K562 (cell line): ENCODE data around the gene SEPTIN1. TPM values are rescaled to one million over a fixed set of nuclear protein-coding genes. Genes with fewer than 3 reads are reported as not detected.

Experiments
- ATF1 ChIP-seq, 2 experiments: fragments of 450-650 bp in 1 of 2; IDR thresholded peaks; 2 replicates each; pipeline ENCODE4 v1.6.1; 2016; ENCODE audit warnings: missing compliant biosample characterization in 1 of 2, missing genetic modification characterization in 1 of 2
- BCL6 ChIP-seq: fragments of 250-450 bp; sonication (Bioruptor Pico); IDR thresholded peaks from 2 replicates; pipeline ENCODE4 v1.4.0; 2020
- CTBP1 ChIP-seq: fragments of 450-650 bp; IDR thresholded peaks from 2 replicates; pipeline ENCODE4 v1.6.1; 2016; ENCODE audit warnings: borderline replicate concordance
- DIDO1 ChIP-seq: fragments of 450-650 bp; IDR thresholded peaks from 2 replicates; pipeline ENCODE4 v1.6.1; 2016; ENCODE audit warnings: low read depth, missing biosample characterization, missing genetic modification characterization
- EP400 ChIP-seq: fragments of 450-650 bp; IDR thresholded peaks from 2 replicates; pipeline ENCODE4 v1.6.1; 2017; ENCODE audit warnings: antibody characterized with exemption, mild to moderate bottlenecking, moderate library complexity
- GATAD2A ChIP-seq: fragments of 450-650 bp; IDR thresholded peaks from 2 replicates; pipeline ENCODE4 v1.6.1; 2017
- HNRNPK ChIP-seq: fragments of 200-400 bp; formaldehyde crosslinking; IDR thresholded peaks from one replicate; pipeline ENCODE4 v1.6.1; 2018; ENCODE audit warnings: mild to moderate bottlenecking, low read depth, low read length; ENCODE audit not compliant: poor library complexity, severe bottlenecking
- IRF1 ChIP-seq: sonication (generic); formaldehyde crosslinking; IDR thresholded peaks from 2 replicates; pipeline ENCODE4 v1.8.0; 2022; ENCODE audit warnings: missing genetic modification reagents, mild to moderate bottlenecking, borderline replicate concordance
- NCOA6 ChIP-seq: fragments of 450-650 bp; IDR thresholded peaks from 2 replicates; pipeline ENCODE4 v1.6.1; 2017; ENCODE audit warnings: mild to moderate bottlenecking
- PKNOX1 ChIP-seq: fragments of 450-650 bp; IDR thresholded peaks from 2 replicates; pipeline ENCODE4 v1.6.1; 2016
- UBTF ChIP-seq, 2 experiments: IDR thresholded peaks; 2 replicates each; pipeline ENCODE4 v1.6.1; 2012; ENCODE audit warnings: improper control_type of control experiment in 2 of 2, low read depth in 2 of 2, low read length in 2 of 2, borderline replicate concordance in 1 of 2
- ZNF408 ChIP-seq: fragments of 250-450 bp; sonication (Bioruptor Pico); IDR thresholded peaks from 2 replicates; pipeline ENCODE4 v1.4.0; 2020; ENCODE audit warnings: low read depth, mild to moderate bottlenecking, moderate library complexity
- polyA plus RNA-seq, 8 experiments: library from polyadenylated mRNA; depleted of rRNA in 4 of 8; stranded (reverse) in 5 of 8; unstranded in 3 of 8; fragments of >200 nt; fragmentation: Nextera tagmentation in 2 of 8; fragmentation: Illumina TruSeq in 1 of 8; extraction: Ambion mirVana in 2 of 8; extraction: Trizol in 1 of 8; gene quantifications; 2 replicates each; pipeline versions ENCODE4 v1.2.1 to v1.2.3, GENCODE V29; 2011 to 2014; ENCODE audit warnings: inconsistent platforms in 1 of 8, missing spikeins in 1 of 8
- total RNA-seq, 7 experiments: library from RNA; depleted of rRNA in 6 of 7; stranded (reverse); fragments of >200 nt in 6 of 7; fragmentation: Illumina TruSeq in 2 of 7; extraction: Trizol in 2 of 7; gene quantifications; 2 replicates each; pipeline versions ENCODE4 v1.2.1 to v1.2.3, GENCODE V29; 2011 to 2021; ENCODE audit warnings: low replicate concordance in 1 of 7
- TF ChIP-seq, protein P1 (sequence below), 3 experiments: fragments of 200-800 bp in 1 of 3; fragments of 250-450 bp in 1 of 3; fragments of 450-650 bp in 1 of 3; sonication (Bioruptor Pico) in 1 of 3; sonication (Bioruptor generic) in 1 of 3; formaldehyde crosslinking in 1 of 3; IDR thresholded peaks; 2 replicates each; pipeline versions ENCODE4 v1.6.1 to v1.8.0; 2016 to 2022; ENCODE audit warnings: mild to moderate bottlenecking in 2 of 3, missing genetic modification characterization in 2 of 3, missing compliant biosample characterization in 1 of 3, moderate library complexity in 1 of 3
- TF ChIP-seq, protein P2 (sequence below): fragments of 250-450 bp; sonication (Bioruptor Pico); IDR thresholded peaks from 2 replicates; pipeline ENCODE4 v1.4.0; 2020; ENCODE audit warnings: mild to moderate bottlenecking
- TF ChIP-seq, protein P3 (sequence below): fragments of 250-450 bp; sonication (Bioruptor Pico); IDR thresholded peaks from 2 replicates; pipeline ENCODE4 v1.8.0; 2022; ENCODE audit warnings: inconsistent platforms, mild to moderate bottlenecking, moderate library complexity, borderline replicate concordance

SEPTIN1 gene
- total and polyA plus RNA-seq, 9 of the 15 experiments (the other 6 are each of a cell fraction or from before 2014, with no cell fraction given): 0.23 to 5.6 (median 1.7) TPM; not detected in 1

DNA sequence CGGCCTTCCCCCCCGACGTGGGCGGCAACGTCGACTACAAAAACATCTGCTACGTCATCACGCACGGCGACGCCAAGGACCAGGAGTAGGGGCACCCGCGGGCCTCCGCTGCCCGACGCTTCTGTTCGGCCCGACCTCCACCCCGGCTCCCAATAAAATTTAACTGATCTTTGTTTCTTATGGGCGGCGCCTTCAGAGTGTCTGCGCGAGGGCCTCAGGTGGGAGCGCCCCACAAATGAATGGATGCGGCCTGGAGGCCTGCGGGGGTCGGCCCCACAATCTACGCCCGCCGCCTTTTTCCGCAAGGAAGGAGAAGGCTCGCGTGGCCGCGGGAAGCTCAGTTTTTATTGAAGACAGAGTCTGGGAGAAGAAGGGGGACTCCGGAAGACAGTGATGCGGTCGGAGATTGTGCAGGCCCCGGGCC is 4.5 kb downstream of the SEPTIN1 start (continued):
- TF ChIP-seq UBTF (IDR thresholded peaks at IDR 0.05; ENCODE audit: borderline replicate concordance in 1 of 2, low read depth in 2 of 2, low read length in 2 of 2): no peak
- 0 out of 2 replicates have a peak, but pooled peaks have one; percentile 66 for TF ChIP-seq GATAD2A
- no peak for TF ChIP-seq DIDO1 (tag)
- peak; percentile 60; the same call in 1 of the 2 replicates for TF ChIP-seq ATF1 (CRISPR knock-in tag; IDR thresholded peaks at IDR 0.05)
- TF ChIP-seq ATF1 (tag; IDR thresholded peaks at IDR 0.05): peak; percentile 96
- no peak for TF ChIP-seq CTBP1
- TF ChIP-seq, protein P1, sequence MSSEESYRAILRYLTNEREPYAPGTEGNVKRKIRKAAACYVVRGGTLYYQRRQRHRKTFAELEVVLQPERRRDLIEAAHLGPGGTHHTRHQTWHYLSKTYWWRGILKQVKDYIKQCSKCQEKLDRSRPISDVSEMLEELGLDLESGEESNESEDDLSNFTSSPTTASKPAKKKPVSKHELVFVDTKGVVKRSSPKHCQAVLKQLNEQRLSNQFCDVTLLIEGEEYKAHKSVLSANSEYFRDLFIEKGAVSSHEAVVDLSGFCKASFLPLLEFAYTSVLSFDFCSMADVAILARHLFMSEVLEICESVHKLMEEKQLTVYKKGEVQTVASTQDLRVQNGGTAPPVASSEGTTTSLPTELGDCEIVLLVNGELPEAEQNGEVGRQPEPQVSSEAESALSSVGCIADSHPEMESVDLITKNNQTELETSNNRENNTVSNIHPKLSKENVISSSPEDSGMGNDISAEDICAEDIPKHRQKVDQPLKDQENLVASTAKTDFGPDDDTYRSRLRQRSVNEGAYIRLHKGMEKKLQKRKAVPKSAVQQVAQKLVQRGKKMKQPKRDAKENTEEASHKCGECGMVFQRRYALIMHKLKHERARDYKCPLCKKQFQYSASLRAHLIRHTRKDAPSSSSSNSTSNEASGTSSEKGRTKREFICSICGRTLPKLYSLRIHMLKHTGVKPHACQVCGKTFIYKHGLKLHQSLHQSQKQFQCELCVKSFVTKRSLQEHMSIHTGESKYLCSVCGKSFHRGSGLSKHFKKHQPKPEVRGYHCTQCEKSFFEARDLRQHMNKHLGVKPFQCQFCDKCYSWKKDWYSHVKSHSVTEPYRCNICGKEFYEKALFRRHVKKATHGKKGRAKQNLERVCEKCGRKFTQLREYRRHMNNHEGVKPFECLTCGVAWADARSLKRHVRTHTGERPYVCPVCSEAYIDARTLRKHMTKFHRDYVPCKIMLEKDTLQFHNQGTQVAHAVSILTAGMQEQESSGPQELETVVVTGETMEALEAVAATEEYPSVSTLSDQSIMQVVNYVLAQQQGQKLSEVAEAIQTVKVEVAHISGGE (CRISPR knock-in tag; IDR thresholded peaks at IDR 0.05): peak in 1 of 3 experiments; percentile 40; a peak in 2 of 6 replicates
- peak; percentile 91 for TF ChIP-seq NCOA6
- TF ChIP-seq HNRNPK: no peak
- TF ChIP-seq, protein P2, sequence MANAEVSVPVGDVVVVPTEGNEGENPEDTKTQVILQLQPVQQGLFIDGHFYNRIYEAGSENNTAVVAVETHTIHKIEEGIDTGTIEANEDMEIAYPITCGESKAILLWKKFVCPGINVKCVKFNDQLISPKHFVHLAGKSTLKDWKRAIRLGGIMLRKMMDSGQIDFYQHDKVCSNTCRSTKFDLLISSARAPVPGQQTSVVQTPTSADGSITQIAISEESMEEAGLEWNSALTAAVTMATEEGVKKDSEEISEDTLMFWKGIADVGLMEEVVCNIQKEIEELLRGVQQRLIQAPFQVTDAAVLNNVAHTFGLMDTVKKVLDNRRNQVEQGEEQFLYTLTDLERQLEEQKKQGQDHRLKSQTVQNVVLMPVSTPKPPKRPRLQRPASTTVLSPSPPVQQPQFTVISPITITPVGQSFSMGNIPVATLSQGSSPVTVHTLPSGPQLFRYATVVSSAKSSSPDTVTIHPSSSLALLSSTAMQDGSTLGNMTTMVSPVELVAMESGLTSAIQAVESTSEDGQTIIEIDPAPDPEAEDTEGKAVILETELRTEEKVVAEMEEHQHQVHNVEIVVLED (CRISPR knock-in tag): peak; percentile 96
- no peak for TF ChIP-seq ZNF408 (CRISPR knock-in tag)
- no peak for TF ChIP-seq IRF1 (CRISPR knock-in tag)
- TF ChIP-seq, protein P3, sequence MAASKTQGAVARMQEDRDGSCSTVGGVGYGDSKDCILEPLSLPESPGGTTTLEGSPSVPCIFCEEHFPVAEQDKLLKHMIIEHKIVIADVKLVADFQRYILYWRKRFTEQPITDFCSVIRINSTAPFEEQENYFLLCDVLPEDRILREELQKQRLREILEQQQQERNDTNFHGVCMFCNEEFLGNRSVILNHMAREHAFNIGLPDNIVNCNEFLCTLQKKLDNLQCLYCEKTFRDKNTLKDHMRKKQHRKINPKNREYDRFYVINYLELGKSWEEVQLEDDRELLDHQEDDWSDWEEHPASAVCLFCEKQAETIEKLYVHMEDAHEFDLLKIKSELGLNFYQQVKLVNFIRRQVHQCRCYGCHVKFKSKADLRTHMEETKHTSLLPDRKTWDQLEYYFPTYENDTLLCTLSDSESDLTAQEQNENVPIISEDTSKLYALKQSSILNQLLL (CRISPR knock-in tag): no peak
- peak; percentile 45 for TF ChIP-seq PKNOX1
- TF ChIP-seq EP400: peak; percentile 75; the same call in 1 of the 2 replicates
- no peak for TF ChIP-seq BCL6 (CRISPR knock-in tag)
